ENCODE data around the gene DUSP12. TPM values are rescaled to one million over a fixed set of nuclear protein-coding genes. Genes with fewer than 3 reads are reported as not detected.

DUSP12 gene
- total RNA-seq, 1 experiment from 2014 or later = 31.6 TPM

- Histone ChIP-seq H3K36me3 (ENCODE audit: control insufficient read depth in 1 of 2, insufficient read depth in 2 of 2, low read length in 2 of 2) (no peaks in the 10 kb centered on the region), H4K20me1 (ENCODE audit: insufficient read depth) (no peaks in the 10 kb centered on the region), H3K9me3 (ENCODE audit: control insufficient read depth in 1 of 2, insufficient read depth in 1 of 2, low read depth in 1 of 2, low read length in 2 of 2) (no peaks in the 10 kb centered on the region), H2AFZ (ENCODE audit: low read depth, low read length, poor library complexity, severe bottlenecking) (peak within 1 kb of the TSS; percentile 90), H3K4me3 (replicated peaks in 1 of 2; ENCODE audit: low read depth in 1 of 2, low read length in 2 of 2) (peak within 1 kb of the TSS; percentile 63 to 97), H3K4me1 (ENCODE audit: control insufficient read depth in 1 of 2, insufficient read depth in 2 of 2, low read length in 2 of 2) (peaks cover 13 to 31% of the 10 kb centered on the region in 2 experiments; a peak in 3 of 4 replicates), H3K4me2 (ENCODE audit: low read length) (peak within 1 kb of the TSS; percentile 79), H3K79me2 (ENCODE audit: insufficient read depth, low read length) (peaks cover 50% of the 10 kb centered on the region), H3K9me2 (ENCODE audit: insufficient read depth) (no peaks in the 10 kb centered on the region), H3K27ac (ENCODE audit: low read depth, low read length) (peak within 1 kb of the TSS; percentile 46), H3K27me3 (ENCODE audit: insufficient read depth, low read length) (no peaks in the 10 kb centered on the region), H3K9ac (ENCODE audit: low read length) (peak within 1 kb of the TSS; percentile 93)
- TSS peak; percentile 61 for BruUV-seq (replicated peaks)
- ATAC-seq (peak; percentile 61), DNase-seq (ENCODE audit: low read depth, low spot score) (peak; percentile 92)
- ChIA-PET POLR2A (interaction anchor here (1.1 kb wide), 1 partner anchor 17 kb away, joined by 3 read pairs; the partner anchor contains the start of gene DUSP12), CTCF (interaction anchor here (1.4 to 1.8 kb wide), 2 partner anchors 26 to 271 kb away, joined by 5 to 7 read pairs; no protein-coding TSS in a partner anchor), RAD21 (ENCODE audit: low non-redundant PET in 1 of 2, low total read pairs in 2 of 2, uncharacterized antibody in 2 of 2, unreplicated experiment in 2 of 2) (no interaction called here)
- intact Hi-C loops (cut with micrococcal nuclease) = loop anchor here (1.0 kb wide), 1 partner anchor 271 kb away; no protein-coding TSS in a partner anchor
- TF ChIP-seq TCF7L2 (IDR thresholded peaks at IDR 0.05; ENCODE audit: borderline replicate concordance, extremely low read depth, insufficient read depth, insufficient read length) (no peak), CBX3 (IDR thresholded peaks at IDR 0.05; ENCODE audit: low read depth) (peak; percentile 97), SIN3A (IDR thresholded peaks at IDR 0.05; ENCODE audit: low read depth) (peak; percentile 96), SRF (IDR thresholded peaks at IDR 0.05; ENCODE audit: low read depth) (no peak; the same call in 1 of the 2 replicates), ZNF274 (IDR thresholded peaks at IDR 0.05; ENCODE audit: low read depth, low read length) (no peak), POLR2AphosphoS5 (IDR thresholded peaks at IDR 0.05; ENCODE audit: low read depth, low read length) (peak; percentile 90), ELF1 (IDR thresholded peaks at IDR 0.05; ENCODE audit: borderline replicate concordance, low read depth) (peak; percentile 90), MAX (IDR thresholded peaks at IDR 0.05) (peak; percentile 90), ZFX (IDR thresholded peaks at IDR 0.05) (no peak), FOSL1 (IDR thresholded peaks at IDR 0.05; ENCODE audit: low read depth) (peak; percentile 35; the same call in 1 of the 2 replicates), CEBPB (IDR thresholded peaks at IDR 0.05; ENCODE audit: low read depth) (no peak; the same call in 1 of the 2 replicates), REST (IDR thresholded peaks at IDR 0.05; ENCODE audit: low read depth) (no peak), YY1 (IDR thresholded peaks at IDR 0.05; ENCODE audit: extremely low read depth, insufficient replicate concordance, low read depth, low read length) (peak; percentile 79), JUND (IDR thresholded peaks at IDR 0.05) (peak; percentile 52; the same call in 1 of the 2 replicates), SP1 (IDR thresholded peaks at IDR 0.05; ENCODE audit: low read depth) (peak; percentile 95)
- TF ChIP-seq, protein P1, sequence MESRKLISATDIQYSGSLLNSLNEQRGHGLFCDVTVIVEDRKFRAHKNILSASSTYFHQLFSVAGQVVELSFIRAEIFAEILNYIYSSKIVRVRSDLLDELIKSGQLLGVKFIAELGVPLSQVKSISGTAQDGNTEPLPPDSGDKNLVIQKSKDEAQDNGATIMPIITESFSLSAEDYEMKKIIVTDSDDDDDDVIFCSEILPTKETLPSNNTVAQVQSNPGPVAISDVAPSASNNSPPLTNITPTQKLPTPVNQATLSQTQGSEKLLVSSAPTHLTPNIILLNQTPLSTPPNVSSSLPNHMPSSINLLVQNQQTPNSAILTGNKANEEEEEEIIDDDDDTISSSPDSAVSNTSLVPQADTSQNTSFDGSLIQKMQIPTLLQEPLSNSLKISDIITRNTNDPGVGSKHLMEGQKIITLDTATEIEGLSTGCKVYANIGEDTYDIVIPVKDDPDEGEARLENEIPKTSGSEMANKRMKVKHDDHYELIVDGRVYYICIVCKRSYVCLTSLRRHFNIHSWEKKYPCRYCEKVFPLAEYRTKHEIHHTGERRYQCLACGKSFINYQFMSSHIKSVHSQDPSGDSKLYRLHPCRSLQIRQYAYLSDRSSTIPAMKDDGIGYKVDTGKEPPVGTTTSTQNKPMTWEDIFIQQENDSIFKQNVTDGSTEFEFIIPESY (IDR thresholded peaks at IDR 0.05; ENCODE audit: extremely low read depth, insufficient replicate concordance, low read length) = peak; percentile 92
Observed at GRCh38 chr1:161766102-161766981, 16.8 kb downstream of the DUSP12 start, which contains the start of gene ATF6. TSS of gene ATF6 (plus strand) at chr1:161766320. CDS start at chr1:161766361, 41 bp downstream.

Data from HCT116 (cell line).